Measurements from ENCODE around the gene SNED1. TPM values are rescaled to one million over a fixed set of nuclear protein-coding genes. Genes with fewer than 3 reads are reported as not detected.

SNED1 gene
- total and polyA plus RNA-seq, 5 experiments from 2014 or later, result 0.60 to 99.9 (median 3.0) TPM

DNA sequence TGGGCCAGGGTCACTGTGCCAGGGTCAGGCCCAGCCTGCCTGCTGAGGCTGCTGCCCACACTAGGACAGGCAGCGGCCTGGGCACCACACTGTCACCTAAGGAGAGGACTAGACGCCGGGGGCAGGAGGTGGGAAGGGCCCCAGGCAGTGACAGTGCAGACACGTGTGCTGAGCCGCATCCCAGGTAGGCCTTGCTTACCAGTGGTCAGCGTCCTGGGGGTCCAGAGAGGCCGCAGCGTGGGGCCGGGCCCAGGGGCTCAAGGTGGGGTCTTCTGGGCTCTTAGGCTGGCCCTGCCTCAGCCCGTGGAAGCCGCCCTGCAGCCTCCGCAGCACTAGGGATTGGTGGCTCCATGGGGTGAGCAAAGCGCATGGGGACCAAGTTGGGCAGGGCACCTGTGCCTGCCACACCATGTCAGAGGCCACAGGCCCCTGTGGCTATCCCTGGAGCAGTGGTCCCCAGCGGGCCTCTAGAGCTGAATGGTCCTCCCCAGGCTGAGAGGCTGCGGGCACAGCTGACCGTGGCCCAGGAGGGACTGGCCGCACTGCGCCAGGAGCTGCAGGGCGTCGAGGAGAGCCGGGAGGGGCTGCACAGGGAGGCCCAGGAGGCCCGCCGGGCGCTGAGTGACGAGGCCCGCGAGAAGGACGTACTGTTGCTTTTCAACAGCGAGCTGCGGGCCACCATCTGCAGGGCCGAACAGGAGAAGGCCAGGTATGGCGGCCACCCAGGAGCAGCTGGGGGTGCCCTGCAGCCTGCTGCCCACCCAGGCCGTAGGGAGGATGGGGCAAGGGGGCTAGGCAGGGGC is 35.2 kb upstream of the SNED1 start:
- H3K4me3 Mint-ChIP-seq, result no peak overlapping the region
- H3K4me1 Mint-ChIP-seq, result no peaks in the 10 kb centered on the region
- peaks cover 0 to 2% (median 0%) of the 10 kb centered on the region in 9 donors for H3K9me3 Mint-ChIP-seq
- no peaks in the 10 kb centered on the region for H3K36me3 Mint-ChIP-seq
- ATAC-seq (no peak), DNase-seq (peak in 1 of 10 donors; percentile 10)
- peaks cover 0 to 6% (median 0%) of the 10 kb centered on the region in 5 donors for H3K27me3 Mint-ChIP-seq
- POLR2A ChIA-PET, result no interaction called here
- H3K27ac Mint-ChIP-seq, result peak overlapping the region in 1 of 10 donors; percentile 55

DNA sequence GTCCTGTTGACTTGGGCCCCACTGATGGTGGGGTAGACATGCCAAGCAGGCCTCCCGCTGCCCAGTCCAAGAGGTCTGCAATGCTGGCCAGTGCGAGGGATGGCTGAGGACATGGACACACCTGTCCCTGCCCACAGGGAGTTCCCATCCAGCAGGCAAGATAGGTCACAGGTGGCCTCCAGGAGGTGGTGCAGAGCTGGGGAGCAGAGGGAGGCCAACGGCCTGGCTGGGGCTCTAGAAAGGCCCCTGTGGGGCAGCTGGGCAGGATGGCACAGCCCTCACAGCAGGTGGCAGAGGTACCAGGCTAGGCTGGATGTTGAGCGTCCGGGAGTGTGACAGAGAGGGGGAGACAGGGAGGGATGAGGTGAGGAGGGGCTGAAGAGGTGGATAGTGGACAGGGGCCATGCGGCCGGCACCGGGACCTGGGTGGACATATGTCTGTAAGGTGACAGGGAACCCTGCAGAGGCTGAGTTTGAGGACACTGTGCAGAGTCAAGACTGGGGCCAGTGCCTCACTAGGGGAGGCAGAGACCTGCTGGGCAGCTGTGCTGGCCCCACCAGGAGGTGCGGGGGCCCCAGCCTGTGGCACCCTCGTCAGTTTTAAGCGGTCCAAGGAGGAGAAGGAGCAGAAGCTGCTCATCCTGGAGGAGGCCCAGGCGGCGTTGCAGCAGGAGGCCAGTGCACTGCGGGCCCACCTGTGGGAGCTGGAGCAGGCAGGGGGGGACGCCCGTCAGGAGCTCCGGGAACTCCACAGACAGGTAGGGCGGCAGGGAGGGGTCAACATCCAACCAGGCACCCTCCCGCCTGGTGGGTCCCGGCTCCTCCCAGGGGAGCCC is 34.3 kb upstream of the SNED1 start:
- Mint-ChIP-seq H3K4me1 (no peaks in the 10 kb centered on the region), H3K4me3 (no peak overlapping the region), H3K27ac (peak overlapping the region in 1 of 10 donors; percentile 55), H3K27me3 (peaks cover 0 to 6% (median 0%) of the 10 kb centered on the region in 5 donors), H3K36me3 (no peaks in the 10 kb centered on the region), H3K9me3 (peaks cover 0 to 2% (median 0%) of the 10 kb centered on the region in 9 donors)
- POLR2A ChIA-PET, result no interaction called here
- ATAC-seq (no peak), DNase-seq (peak in 1 of 10 donors; percentile 15)

DNA sequence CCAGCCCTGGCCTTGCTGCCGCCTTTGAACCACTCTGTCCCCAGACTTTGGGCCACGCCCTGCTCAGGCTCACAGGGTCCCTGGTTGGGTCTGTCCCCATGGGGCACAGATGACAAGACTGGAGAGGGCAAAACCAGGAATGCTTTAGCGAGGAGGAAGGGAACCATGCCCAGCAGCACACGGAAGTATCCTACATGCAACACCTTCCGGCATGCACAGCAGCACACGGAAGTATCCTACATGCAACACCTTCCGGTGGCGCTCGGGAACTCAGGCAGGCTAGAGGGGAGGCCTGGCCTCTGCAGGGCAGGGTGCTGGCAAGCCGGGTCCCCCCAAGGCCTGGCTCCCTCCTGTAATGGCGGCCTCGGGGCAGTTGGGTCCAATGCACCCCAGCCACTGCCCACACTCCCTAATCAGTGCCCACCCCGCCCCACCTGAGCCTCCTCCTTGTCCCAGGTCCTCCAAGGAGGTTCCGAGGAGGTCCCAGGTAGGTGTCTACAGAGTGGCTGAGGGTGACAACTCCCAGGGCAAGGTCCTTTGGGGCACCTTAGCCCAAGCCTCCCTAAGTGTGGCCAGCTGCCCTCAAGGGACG is 33.6 kb upstream of the SNED1 start:
- Mint-ChIP-seq H3K36me3 (no peaks in the 10 kb centered on the region), H3K27me3 (peaks cover 0 to 6% (median 0%) of the 10 kb centered on the region in 5 donors), H3K4me1 (no peaks in the 10 kb centered on the region), H3K27ac (no peak overlapping the region), H3K9me3 (peaks cover 0 to 2% (median 0%) of the 10 kb centered on the region in 9 donors), H3K4me3 (no peak overlapping the region)
- POLR2A ChIA-PET, result interaction anchor here (1.0 to 1.1 kb wide), 2 partner anchors 45 to 103 kb away, joined by 3 to 4 read pairs; no protein-coding TSS in a partner anchor
- DNase-seq (no peak), ATAC-seq (no peak)

DNA sequence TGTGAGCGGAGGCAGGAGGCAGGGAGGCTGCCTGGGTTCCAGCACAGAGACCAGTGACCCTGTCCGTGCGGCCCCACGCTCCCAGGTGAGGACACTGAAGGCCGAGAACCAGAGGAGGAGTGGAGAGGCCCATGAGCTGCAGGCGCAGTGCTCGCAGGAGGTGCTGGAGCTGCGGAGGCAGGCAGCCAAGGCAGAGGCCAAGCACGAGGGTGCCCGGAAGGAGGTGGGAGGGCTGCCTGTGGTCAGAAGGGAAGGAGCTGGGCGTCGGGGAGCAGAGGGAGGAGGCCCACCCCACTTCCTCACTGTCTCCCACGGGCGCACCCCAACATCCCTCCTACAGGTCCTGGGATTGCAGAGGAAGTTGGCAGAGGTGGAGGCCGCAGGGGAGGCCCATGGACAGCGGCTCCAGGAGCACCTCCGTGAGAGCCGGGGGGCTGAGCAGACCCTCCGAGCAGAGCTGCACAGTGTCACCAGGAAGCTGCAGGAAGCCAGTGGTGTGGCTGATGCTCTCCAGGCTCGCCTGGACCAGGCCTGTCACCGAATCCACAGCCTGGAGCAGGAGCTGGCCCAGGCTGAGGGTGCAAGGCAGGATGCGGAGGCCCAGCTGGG is 33.0 kb upstream of the SNED1 start:
- peak overlapping the region in 1 of 10 donors; percentile 33 for H3K27ac Mint-ChIP-seq
- POLR2A ChIA-PET, result interaction anchor here (1.0 to 1.1 kb wide), 2 partner anchors 44 to 104 kb away, joined by 3 to 4 read pairs; no protein-coding TSS in a partner anchor
- H3K36me3 Mint-ChIP-seq, result peaks cover 0 to 3% (median 0%) of the 10 kb centered on the region in 3 donors
- peaks cover 0 to 3% (median 0%) of the 10 kb centered on the region in 5 donors for H3K27me3 Mint-ChIP-seq
- ATAC-seq, result no peak
- DNase-seq, result no peak
- peaks cover 0 to 2% (median 0%) of the 10 kb centered on the region in 9 donors for H3K9me3 Mint-ChIP-seq
- H3K4me1 Mint-ChIP-seq, result no peaks in the 10 kb centered on the region
- no peak overlapping the region for H3K4me3 Mint-ChIP-seq

DNA sequence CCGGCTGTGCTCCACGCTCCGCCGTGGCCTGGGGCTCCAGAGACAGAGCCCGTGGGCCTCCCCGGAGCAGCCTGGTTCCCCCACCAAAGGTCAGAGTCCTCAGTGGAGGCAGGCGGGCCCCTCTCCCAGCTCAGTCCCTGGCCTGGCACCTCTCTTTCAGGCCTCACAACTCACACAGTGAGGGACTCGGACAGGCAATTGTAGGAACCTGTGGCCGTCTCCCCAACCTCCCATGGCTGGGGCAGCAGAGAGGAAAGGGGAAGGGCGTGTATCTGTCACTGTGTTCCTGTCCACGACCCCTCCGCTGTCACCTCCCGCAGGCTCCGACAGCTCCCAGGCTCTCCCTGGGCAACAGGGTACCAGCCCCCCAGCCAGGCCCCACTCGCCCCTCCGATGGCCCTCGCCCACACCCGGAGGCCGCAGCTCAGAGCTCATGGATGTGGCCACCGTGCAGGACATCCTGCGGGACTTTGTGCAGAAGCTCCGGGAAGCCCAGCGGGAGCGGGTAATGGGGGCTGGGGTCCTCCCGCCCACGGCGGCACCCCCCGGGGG is 32.4 kb upstream of the SNED1 start:
- Mint-ChIP-seq H3K4me1 (no peaks in the 10 kb centered on the region), H3K27me3 (peaks cover 0 to 3% (median 0%) of the 10 kb centered on the region in 5 donors), H3K27ac (no peak overlapping the region), H3K4me3 (no peak overlapping the region), H3K9me3 (no peaks in the 10 kb centered on the region), H3K36me3 (peaks cover 0 to 4% (median 0%) of the 10 kb centered on the region in 3 donors)
- DNase-seq (peak in 1 of 10 donors; percentile 59), ATAC-seq (no peak)
- POLR2A ChIA-PET, result interaction anchor here (1.0 to 1.1 kb wide), 2 partner anchors 43 to 104 kb away, joined by 3 to 4 read pairs; no protein-coding TSS in a partner anchor

- ATAC-seq, result no peak
- H3K36me3 Mint-ChIP-seq, result peaks cover 0 to 4% (median 0%) of the 10 kb centered on the region in 3 donors
- H3K4me1 Mint-ChIP-seq, result no peaks in the 10 kb centered on the region
- DNase-seq, result no peak
- POLR2A ChIA-PET, result no interaction called here
- H3K27me3 Mint-ChIP-seq, result peaks cover 0 to 3% (median 0%) of the 10 kb centered on the region in 5 donors
- no peak overlapping the region for H3K4me3 Mint-ChIP-seq
- H3K27ac Mint-ChIP-seq, result no peak overlapping the region
- H3K9me3 Mint-ChIP-seq, result no peaks in the 10 kb centered on the region
These were observed 31.9 kb upstream of the SNED1 start for GRCh38 chr2:240966457-240966905.

- no peak overlapping the region for H3K4me3 Mint-ChIP-seq
- no peaks in the 10 kb centered on the region for H3K9me3 Mint-ChIP-seq
- peaks cover 0 to 4% (median 0%) of the 10 kb centered on the region in 3 donors for H3K36me3 Mint-ChIP-seq
- no peak overlapping the region for H3K27ac Mint-ChIP-seq
- H3K27me3 Mint-ChIP-seq, result peaks cover 0 to 9% (median 4%) of the 10 kb centered on the region in 5 donors
- no peak for DNase-seq
- POLR2A ChIA-PET, result no interaction called here
- H3K4me1 Mint-ChIP-seq, result no peaks in the 10 kb centered on the region
- ATAC-seq, result no peak
These were observed 31.3 kb upstream of the SNED1 start for GRCh38 chr2:240966906-240967680.

GRCh38 chr2:240967681-240968621 is 30.5 kb upstream of the SNED1 start:
- H3K36me3 Mint-ChIP-seq, result peaks cover 0 to 4% (median 0%) of the 10 kb centered on the region in 3 donors
- H3K27ac Mint-ChIP-seq, result no peak overlapping the region
- POLR2A ChIA-PET, result no interaction called here
- no peaks in the 10 kb centered on the region for H3K4me1 Mint-ChIP-seq
- H3K27me3 Mint-ChIP-seq, result peaks cover 0 to 11% (median 4%) of the 10 kb centered on the region in 5 donors
- H3K4me3 Mint-ChIP-seq, result no peak overlapping the region
- DNase-seq, result no peak
- no peak for ATAC-seq
- no peaks in the 10 kb centered on the region for H3K9me3 Mint-ChIP-seq

DNA sequence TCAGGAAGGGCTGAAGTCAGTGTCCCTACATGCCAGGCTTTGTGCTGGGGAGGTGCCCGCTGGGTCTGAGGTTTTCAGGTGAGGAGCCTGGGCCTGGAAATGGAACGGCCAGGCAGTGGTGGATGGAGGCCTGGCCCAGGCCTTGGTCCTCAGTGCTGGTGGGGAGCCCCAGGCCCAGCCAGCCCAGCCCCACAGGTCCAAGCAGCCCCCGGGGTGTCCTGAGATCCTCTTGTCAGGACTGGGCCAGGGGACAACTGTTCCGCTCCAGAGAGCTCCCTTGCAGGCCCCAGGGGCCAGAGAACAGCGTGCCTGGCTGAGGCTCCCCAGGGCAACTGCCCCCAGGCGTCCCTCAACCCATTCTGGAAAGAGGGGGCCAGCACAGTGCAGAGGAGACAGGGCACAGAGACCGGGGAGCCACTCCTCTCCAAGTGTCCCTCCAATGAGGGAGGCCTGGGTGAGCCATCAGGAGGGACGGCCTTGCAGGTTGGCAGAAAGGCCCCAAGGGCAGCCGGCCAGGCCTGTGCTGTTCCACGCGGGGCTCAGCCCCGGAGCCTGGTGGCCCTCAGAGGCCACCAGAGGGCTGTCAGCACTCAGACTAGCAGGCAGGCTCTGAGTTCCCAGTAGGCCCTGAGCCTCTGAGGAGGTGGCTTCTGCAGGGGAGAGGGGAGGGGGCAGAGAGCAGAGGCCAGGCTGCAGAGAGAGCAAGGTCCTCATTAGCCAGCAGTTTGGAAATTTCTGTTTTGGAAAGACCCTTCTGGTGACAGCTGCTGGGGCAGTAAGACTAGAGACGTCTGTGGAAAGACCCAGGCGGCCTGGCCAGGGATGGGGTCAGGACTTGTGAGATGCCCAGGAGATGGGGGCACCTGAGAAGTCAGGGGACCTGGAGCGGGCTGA is 29.4 kb upstream of the SNED1 start:
- ATAC-seq (no peak), DNase-seq (no peak)
- H3K36me3 Mint-ChIP-seq, result peaks cover 0 to 6% (median 2%) of the 10 kb centered on the region in 3 donors
- no peak overlapping the region for H3K27ac Mint-ChIP-seq
- H3K9me3 Mint-ChIP-seq, result peaks cover 0 to 2% (median 0%) of the 10 kb centered on the region in 9 donors
- H3K27me3 Mint-ChIP-seq, result peaks cover 2 to 13% (median 5%) of the 10 kb centered on the region in 5 donors
- peaks cover 0 to 3% (median 0%) of the 10 kb centered on the region in 4 donors for H3K4me1 Mint-ChIP-seq
- POLR2A ChIA-PET, result no interaction called here
- H3K4me3 Mint-ChIP-seq, result no peak overlapping the region

DNA sequence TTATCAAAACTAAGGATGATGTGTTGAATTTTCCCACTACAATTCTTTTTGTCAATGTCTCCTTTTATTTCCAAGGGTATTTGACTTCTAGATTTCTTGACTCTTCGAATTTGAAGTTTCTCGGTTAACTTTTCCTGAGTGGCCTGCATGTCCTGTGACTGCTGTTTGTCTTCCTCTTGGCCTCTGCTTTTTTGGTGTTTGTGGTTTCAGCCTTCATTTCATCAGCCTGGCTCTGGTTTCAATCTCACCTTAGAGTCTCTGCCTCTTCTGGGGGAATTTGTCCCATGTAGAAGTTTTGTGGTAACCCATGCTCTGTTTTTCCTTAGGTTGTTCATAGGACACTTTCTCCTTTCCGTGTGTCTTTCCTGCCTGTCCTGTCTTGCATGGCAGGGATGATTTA is 28.3 kb upstream of the SNED1 start:
- peak overlapping the region in 3 of 10 donors; percentile 40 to 85 (median 48) for H3K27ac Mint-ChIP-seq
- H3K36me3 Mint-ChIP-seq, result peaks cover 0 to 7% (median 2%) of the 10 kb centered on the region in 3 donors
- peaks cover 0 to 3% (median 0%) of the 10 kb centered on the region in 9 donors for H3K9me3 Mint-ChIP-seq
- no peak overlapping the region for H3K4me3 Mint-ChIP-seq
- peaks cover 4 to 16% (median 14%) of the 10 kb centered on the region in 5 donors for H3K27me3 Mint-ChIP-seq
- POLR2A ChIA-PET, result no interaction called here
- H3K4me1 Mint-ChIP-seq, result peaks cover 5 to 9% (median 7%) of the 10 kb centered on the region in 4 donors
- no peak for DNase-seq
- no peak for ATAC-seq
